ENCODE data around the gene GPR139. TPM values are rescaled to one million over a fixed set of nuclear protein-coding genes. Genes with fewer than 3 reads are reported as not detected.

The GPR139 gene
- total and polyA plus RNA-seq, 3 donors from 2014 or later = not detected

DNA sequence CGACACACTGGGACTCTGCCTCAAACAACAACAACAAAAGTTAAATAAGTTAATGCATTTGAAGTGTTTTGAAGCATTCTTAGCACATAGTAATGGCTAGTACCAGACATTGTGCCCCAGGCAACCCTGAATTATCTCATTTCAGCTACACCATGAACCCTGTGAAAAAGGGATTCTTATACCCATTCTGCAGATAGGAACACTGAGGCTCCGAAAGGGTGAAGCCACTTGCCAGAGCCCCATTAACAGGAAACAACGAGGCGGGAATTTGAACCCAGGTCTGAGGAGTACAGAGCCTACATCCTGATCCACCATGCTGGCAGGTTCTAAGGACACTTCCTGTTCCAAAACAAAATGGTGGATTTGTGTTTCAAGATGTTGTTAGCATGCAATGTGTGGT lies 9.2 kb downstream of the GPR139 start:
- DNase-seq = no peak
- TF ChIP-seq POLR2A (IDR thresholded peaks at IDR 0.05) = no peak
- TF ChIP-seq, protein P1, sequence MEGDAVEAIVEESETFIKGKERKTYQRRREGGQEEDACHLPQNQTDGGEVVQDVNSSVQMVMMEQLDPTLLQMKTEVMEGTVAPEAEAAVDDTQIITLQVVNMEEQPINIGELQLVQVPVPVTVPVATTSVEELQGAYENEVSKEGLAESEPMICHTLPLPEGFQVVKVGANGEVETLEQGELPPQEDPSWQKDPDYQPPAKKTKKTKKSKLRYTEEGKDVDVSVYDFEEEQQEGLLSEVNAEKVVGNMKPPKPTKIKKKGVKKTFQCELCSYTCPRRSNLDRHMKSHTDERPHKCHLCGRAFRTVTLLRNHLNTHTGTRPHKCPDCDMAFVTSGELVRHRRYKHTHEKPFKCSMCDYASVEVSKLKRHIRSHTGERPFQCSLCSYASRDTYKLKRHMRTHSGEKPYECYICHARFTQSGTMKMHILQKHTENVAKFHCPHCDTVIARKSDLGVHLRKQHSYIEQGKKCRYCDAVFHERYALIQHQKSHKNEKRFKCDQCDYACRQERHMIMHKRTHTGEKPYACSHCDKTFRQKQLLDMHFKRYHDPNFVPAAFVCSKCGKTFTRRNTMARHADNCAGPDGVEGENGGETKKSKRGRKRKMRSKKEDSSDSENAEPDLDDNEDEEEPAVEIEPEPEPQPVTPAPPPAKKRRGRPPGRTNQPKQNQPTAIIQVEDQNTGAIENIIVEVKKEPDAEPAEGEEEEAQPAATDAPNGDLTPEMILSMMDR (IDR thresholded peaks at IDR 0.05) = no peak
- no peaks in the 10 kb centered on the region for H3K27me3 ChIP-seq
- no peak overlapping the region for H3K4me3 ChIP-seq
- H3K9me3 ChIP-seq = no peaks in the 10 kb centered on the region
- no peak overlapping the region for H3K27ac ChIP-seq
- intact Hi-C loops (cut with DNase I; ENCODE audit: low total_unique reads) = no loop called here
- no peaks in the 10 kb centered on the region for H3K36me3 ChIP-seq (ENCODE audit: low read depth, missing control alignments)
- 87% methylated on average over 4 of the region's 4 CpGs for WGBS, 2 donors
- no peaks in the 10 kb centered on the region for H3K4me1 ChIP-seq

DNA sequence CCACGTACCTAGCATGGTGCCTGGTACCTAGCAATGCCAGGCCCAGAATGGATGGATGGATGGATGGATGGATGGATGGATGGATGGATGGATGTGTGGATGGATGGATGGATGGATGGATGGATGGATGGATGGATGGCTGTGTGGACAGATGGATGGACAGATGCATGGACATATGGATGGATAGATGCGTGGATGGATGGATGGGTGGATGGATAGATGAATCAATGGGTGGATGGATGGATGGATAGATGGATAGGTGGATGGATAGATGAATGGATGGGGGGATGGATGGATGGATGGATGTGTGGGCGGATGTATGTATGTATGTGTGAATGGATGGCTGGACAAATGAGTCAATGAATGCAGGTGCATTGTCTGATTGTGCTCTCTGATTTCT lies 12.6 kb downstream of the GPR139 start:
- TF ChIP-seq, protein P1 (IDR thresholded peaks at IDR 0.05) = no peak
- no peak for TF ChIP-seq POLR2A (IDR thresholded peaks at IDR 0.05)

DNA sequence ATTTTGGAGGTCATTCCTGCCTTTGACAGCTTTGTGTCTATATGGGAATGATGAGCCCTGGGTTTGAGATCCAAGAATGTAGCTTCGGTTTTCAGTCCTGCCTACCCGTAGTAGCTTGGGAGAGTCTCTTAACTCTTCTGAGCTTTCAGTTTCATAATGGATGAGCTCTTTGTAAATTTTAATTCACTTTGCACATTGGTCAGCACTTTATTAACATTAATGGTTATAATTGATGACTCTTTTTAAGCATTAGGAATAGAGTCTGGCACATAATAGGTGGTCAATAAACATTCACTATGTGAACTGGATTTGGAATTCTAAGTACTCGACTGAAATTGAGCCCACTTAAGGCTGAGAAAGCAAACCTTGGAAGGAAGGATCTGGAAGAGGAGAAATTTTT lies 17.3 kb downstream of the GPR139 start:
- 86 to 93% methylated on average over 3 of the region's 3 CpGs for WGBS, 2 donors
- TF ChIP-seq POLR2A (IDR thresholded peaks at IDR 0.05) = no peak
- TF ChIP-seq, protein P1 (IDR thresholded peaks at IDR 0.05) = no peak
- Histone ChIP-seq H3K27me3 (no peaks in the 10 kb centered on the region), H3K27ac (no peak overlapping the region), H3K4me3 (no peak overlapping the region), H3K4me1 (no peaks in the 10 kb centered on the region), H3K9me3 (no peaks in the 10 kb centered on the region), H3K36me3 (ENCODE audit: low read depth, missing control alignments) (no peaks in the 10 kb centered on the region)
- DNase-seq = no peak
- intact Hi-C loops (cut with DNase I; ENCODE audit: low total_unique reads) = no loop called here

More for the DNA sequence above, 12.6 kb downstream of the GPR139 start:
- DNase-seq = no peak
- H3K27me3 ChIP-seq = no peaks in the 10 kb centered on the region
- 85% methylated on average over 3 of the region's 3 CpGs for WGBS, 2 donors
- no peaks in the 10 kb centered on the region for H3K36me3 ChIP-seq (ENCODE audit: low read depth, missing control alignments)
- no peaks in the 10 kb centered on the region for H3K4me1 ChIP-seq
- no peak overlapping the region for H3K27ac ChIP-seq
- intact Hi-C loops (cut with DNase I; ENCODE audit: low total_unique reads) = no loop called here
- no peak overlapping the region for H3K4me3 ChIP-seq
- no peaks in the 10 kb centered on the region for H3K9me3 ChIP-seq

DNA sequence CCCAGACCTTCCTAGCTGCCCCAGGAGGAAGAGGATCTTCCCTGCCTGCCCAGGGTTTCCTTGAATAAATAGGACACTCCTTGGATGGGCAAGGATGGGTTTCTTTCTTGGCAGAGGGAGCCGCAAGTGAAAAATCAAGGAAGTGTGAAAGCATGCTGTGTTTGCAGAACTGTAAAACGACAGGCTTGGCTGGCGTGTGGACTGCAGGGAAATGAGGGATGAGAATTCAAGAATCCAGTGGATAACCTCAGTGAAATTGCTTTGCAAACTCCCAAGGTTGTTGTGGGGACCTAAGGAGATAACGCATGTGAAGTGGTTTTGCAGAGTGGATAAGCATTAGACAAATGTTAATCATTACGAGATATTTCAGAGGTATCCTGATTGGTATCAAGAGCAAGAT lies 20.4 kb downstream of the GPR139 start:
- no peak overlapping the region for H3K27ac ChIP-seq
- intact Hi-C loops (cut with DNase I; ENCODE audit: low total_unique reads) = no loop called here
- no peak for DNase-seq
- H3K27me3 ChIP-seq = no peaks in the 10 kb centered on the region
- no peaks in the 10 kb centered on the region for H3K9me3 ChIP-seq
- H3K36me3 ChIP-seq (ENCODE audit: low read depth, missing control alignments) = no peaks in the 10 kb centered on the region
- H3K4me3 ChIP-seq = no peak overlapping the region
- TF ChIP-seq, protein P1 (IDR thresholded peaks at IDR 0.05) = no peak
- TF ChIP-seq POLR2A (IDR thresholded peaks at IDR 0.05) = no peak
- no peaks in the 10 kb centered on the region for H3K4me1 ChIP-seq
- 44 to 46% methylated on average over 5 of the region's 5 CpGs for WGBS, 2 donors

DNA sequence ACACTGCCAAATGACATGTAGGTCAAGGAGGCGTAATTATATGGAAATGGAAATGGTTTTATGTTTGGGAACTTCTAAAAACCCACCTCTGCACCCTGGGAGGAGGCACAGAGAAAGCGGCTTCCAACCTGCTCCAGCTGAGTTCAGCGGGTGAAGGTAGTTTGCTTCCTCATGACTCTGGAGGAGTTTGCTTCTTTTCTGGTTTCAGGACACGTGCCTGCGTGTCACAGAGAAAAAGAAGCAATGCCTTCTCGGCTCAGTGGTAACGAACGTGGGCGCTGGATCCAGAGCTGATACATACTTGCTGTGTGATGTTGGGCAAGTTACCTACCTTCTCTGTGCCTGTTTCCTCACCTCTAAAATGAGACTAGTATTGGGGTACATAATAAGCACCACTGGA lies 22.1 kb downstream of the GPR139 start:
- no peaks in the 10 kb centered on the region for H3K9me3 ChIP-seq
- no peaks in the 10 kb centered on the region for H3K36me3 ChIP-seq (ENCODE audit: low read depth, missing control alignments)
- no peaks in the 10 kb centered on the region for H3K27me3 ChIP-seq
- no peak overlapping the region for H3K27ac ChIP-seq
- no peak for DNase-seq
- TF ChIP-seq, protein P1 (IDR thresholded peaks at IDR 0.05) = no peak
- no peak for TF ChIP-seq POLR2A (IDR thresholded peaks at IDR 0.05)
- H3K4me3 ChIP-seq = no peak overlapping the region
- 89 to 93% methylated on average over 9 of the region's 9 CpGs for WGBS, 2 donors
- H3K4me1 ChIP-seq = no peaks in the 10 kb centered on the region
- intact Hi-C loops (cut with DNase I; ENCODE audit: low total_unique reads) = no loop called here
